Neural cell (in vitro differentiated cells): Measurements from ENCODE around the gene AP2A2. TPM values are rescaled to one million over a fixed set of nuclear protein-coding genes. Genes with fewer than 3 reads are reported as not detected.
A peak's percentile ranks its signal among the peaks of the same experiment; 100 is the strongest.

Experiments
- H2AFZ ChIP-seq: fragments of 200-600, 300-800 bp; sonication (generic), shearing (Covaris generic); 2 replicates; pipeline ENCODE4 v1.6.0; 2014; ENCODE audit warnings: low read depth, mild to moderate bottlenecking, antibody characterized with exemption, low read length, moderate library complexity
- H3F3A ChIP-seq: fragments of 200-600 bp; shearing (Covaris generic); 2 replicates; pipeline ENCODE4 v1.6.1; 2016; ENCODE audit warnings: mild to moderate bottlenecking, moderate library complexity, mixed read lengths, antibody characterized with exemption, low read length; ENCODE audit not compliant: insufficient read depth, poor library complexity, severe bottlenecking
- H3K27ac ChIP-seq: fragments of 200-600, 300-800 bp; sonication (generic), shearing (Covaris generic); 2 replicates; pipeline ENCODE4 v1.5.1; 2014; ENCODE audit warnings: mild to moderate bottlenecking, low read length, moderate library complexity
- H3K27me3 ChIP-seq: fragments of 300-800, 200-600 bp; sonication (generic), shearing (Covaris generic); 2 replicates; pipeline ENCODE4 v1.6.0; 2014; ENCODE audit warnings: mild to moderate bottlenecking, low read depth, low read length, moderate library complexity; ENCODE audit not compliant: insufficient read depth
- H3K36me3 ChIP-seq: fragments of 300-800, 200-600 bp; sonication (generic), shearing (Covaris generic); 2 replicates; pipeline ENCODE4 v1.5.1; 2014; ENCODE audit warnings: mild to moderate bottlenecking, antibody characterized with exemption, low read length, moderate library complexity; ENCODE audit not compliant: insufficient read depth
- H3K4me2 ChIP-seq: fragments of 300-800, 200-600 bp; sonication (generic), shearing (Covaris generic); 2 replicates; pipeline ENCODE4 v1.6.0; 2014; ENCODE audit warnings: mild to moderate bottlenecking, low read length
- H3K4me3 ChIP-seq: fragments of 300-800, 200-600 bp; sonication (generic), shearing (Covaris generic); 2 replicates; pipeline ENCODE4 v1.5.1; 2014; ENCODE audit warnings: mild to moderate bottlenecking, low read length, moderate library complexity
- H3K79me2 ChIP-seq: fragments of 200-600 bp; shearing (Covaris generic); replicated peaks from 2 replicates; pipeline ENCODE4 v1.6.0; 2014; ENCODE audit warnings: mild to moderate bottlenecking, low read length, moderate library complexity; ENCODE audit not compliant: insufficient read depth
- H3K9ac ChIP-seq: fragments of 300-800, 200-600 bp; sonication (generic), shearing (Covaris generic); 2 replicates; pipeline ENCODE4 v1.6.1; 2016; ENCODE audit warnings: mild to moderate bottlenecking, low read length, mixed read lengths
- H3K9me2 ChIP-seq: fragments of 200-600 bp; shearing (Covaris generic); 2 replicates; pipeline ENCODE4 v1.6.1; 2016; ENCODE audit warnings: mild to moderate bottlenecking, low read length, mixed read lengths; ENCODE audit not compliant: insufficient read depth
- H3K9me3 ChIP-seq: fragments of 200-600, 300-800 bp; sonication (generic), shearing (Covaris generic); 2 replicates; pipeline ENCODE4 v1.6.1; 2016; ENCODE audit warnings: mild to moderate bottlenecking, mixed run types, low read length, moderate library complexity, mixed read lengths
- H4K20me1 ChIP-seq: fragments of 200-600 bp; shearing (Covaris generic); 2 replicates; pipeline ENCODE4 v1.6.1; 2016; ENCODE audit warnings: mild to moderate bottlenecking, mixed run types; ENCODE audit not compliant: insufficient read depth
- CTCF ChIP-seq: fragments of 450-650 bp; IDR thresholded peaks from 2 replicates; pipeline ENCODE4 v1.5.1; 2014; ENCODE audit warnings: antibody characterized with exemption, mild to moderate bottlenecking, moderate library complexity; ENCODE audit not compliant: poor library complexity, severe bottlenecking
- EP300 ChIP-seq: fragments of 450-650 bp; conservative IDR thresholded peaks from 2 replicates; pipeline ENCODE4 v1.6.1; 2014; ENCODE audit warnings: antibody characterized with exemption, mild to moderate bottlenecking, moderate library complexity; ENCODE audit not compliant: poor library complexity, severe bottlenecking
- EZH2 ChIP-seq: fragments of 200-600, 300-800 bp; shearing (Covaris generic), sonication (generic); IDR thresholded peaks from 2 replicates; pipeline ENCODE4 v1.6.1; 2014; ENCODE audit warnings: antibody characterized with exemption, low read length, borderline replicate concordance, mild to moderate bottlenecking; ENCODE audit not compliant: insufficient read depth, poor library complexity, severe bottlenecking
- MXI1 ChIP-seq: fragments of 450-650 bp; conservative IDR thresholded peaks from 2 replicates; pipeline ENCODE4 v1.6.1; 2014; ENCODE audit warnings: antibody characterized with exemption, mild to moderate bottlenecking; ENCODE audit not compliant: poor library complexity, severe bottlenecking
- POLR2AphosphoS5 ChIP-seq: IDR thresholded peaks from 2 replicates; pipeline ENCODE4 v1.6.1; 2012
- RAD21 ChIP-seq: fragments of 450-650 bp; conservative IDR thresholded peaks from 2 replicates; pipeline ENCODE4 v1.6.1; 2014; ENCODE audit warnings: antibody characterized with exemption, mild to moderate bottlenecking, moderate library complexity
- REST ChIP-seq: IDR thresholded peaks from 2 replicates; pipeline ENCODE4 v1.6.1; 2012; ENCODE audit warnings: borderline replicate concordance
- SMC3 ChIP-seq: fragments of 450-650 bp; conservative IDR thresholded peaks from 2 replicates; pipeline ENCODE4 v1.6.1; 2014; ENCODE audit warnings: antibody characterized with exemption, mild to moderate bottlenecking, moderate library complexity; ENCODE audit not compliant: poor library complexity
- TAF1 ChIP-seq: IDR thresholded peaks from 2 replicates; pipeline ENCODE4 v1.6.1; 2012; ENCODE audit warnings: low read depth
- polyA plus RNA-seq: library from polyadenylated mRNA; depleted of rRNA; stranded (reverse); fragments of >200 nt; gene quantifications from 2 replicates; pipeline ENCODE4 v1.2.3, GENCODE V29; 2014

Gene AP2A2
- polyA plus RNA-seq, 1 donor from 2014 or later = 46.5 TPM

GRCh38 chr11:995044-995751, 69.5 kb downstream of the AP2A2 start:
- Histone ChIP-seq H3K9me3 (no peaks in the 10 kb centered on the region), H3F3A (no peaks in the 10 kb centered on the region), H3K9ac (no peak overlapping the region), H3K79me2 (no peaks in the 10 kb centered on the region), H3K36me3 (no peaks in the 10 kb centered on the region), H3K27ac (peak overlapping the region; percentile 12), H3K9me2 (no peaks in the 10 kb centered on the region), H3K27me3 (no peaks in the 10 kb centered on the region), H3K4me2 (no peak overlapping the region), H2AFZ (no peak overlapping the region), H4K20me1 (no peaks in the 10 kb centered on the region), H3K4me3 (no peak overlapping the region)
- TF ChIP-seq EZH2 (no peak), MXI1 (no peak), EP300 (no peak), SMC3 (no peak), POLR2AphosphoS5 (no peak), TAF1 (no peak)

- Histone ChIP-seq H2AFZ (no peak overlapping the region), H3K27me3 (no peaks in the 10 kb centered on the region), H3K9me3 (no peaks in the 10 kb centered on the region), H3K27ac (peak overlapping the region; percentile 12), H3K4me3 (no peak overlapping the region), H3K9ac (no peak overlapping the region), H3F3A (no peaks in the 10 kb centered on the region), H3K79me2 (no peaks in the 10 kb centered on the region), H3K36me3 (no peaks in the 10 kb centered on the region), H4K20me1 (no peaks in the 10 kb centered on the region), H3K9me2 (no peaks in the 10 kb centered on the region), H3K4me2 (no peak overlapping the region)
- TF ChIP-seq EZH2 = no peak
- TF ChIP-seq MXI1 = no peak
- no peak for TF ChIP-seq TAF1
- no peak for TF ChIP-seq RAD21
- TF ChIP-seq REST = no peak
- TF ChIP-seq CTCF = no peak
- TF ChIP-seq POLR2AphosphoS5 = no peak
- no peak for TF ChIP-seq SMC3
- no peak for TF ChIP-seq EP300
These were observed 70.2 kb downstream of the AP2A2 start for GRCh38 chr11:995752-996420.
